Ovary (tissue), 3 donors: ENCODE results near the gene MAGEB1.

Experiments used
- CTCF ChIP-seq, 3 donors: fragments of 450-650 bp in 2 of 3; fragments of 200-600 bp in 1 of 3; IDR thresholded peaks; one replicate each; pipeline versions ENCODE4 v1.5.1 to v1.8.0; 2016 to 2022; ENCODE audit warnings: antibody characterized with exemption in 3 of 3, mild to moderate bottlenecking in 1 of 3
- POLR2A ChIP-seq: fragments of 450-650 bp; IDR thresholded peaks from one replicate; pipeline ENCODE4 v1.6.1; 2017; ENCODE audit warnings: antibody characterized with exemption, mild to moderate bottlenecking, moderate library complexity
- donor health status: DM: no; HTN: no; CAD: no.

- no peak for TF ChIP-seq POLR2A
- no peak for TF ChIP-seq CTCF (IDR thresholded peaks at IDR 0.05)
Measured at GRCh38 chrX:30228526-30228925, 18.4 kb upstream of the MAGEB1 start.
